ENCODE results near the gene COL15A1. TPM values are rescaled to one million over a fixed set of nuclear protein-coding genes. Genes with fewer than 3 reads are reported as not detected.
"Not testable (repeated sequence)": the region's sequence is repeated elsewhere in the genome, so short reads cannot be mapped to it uniquely, and the experiment has no call there.

COL15A1 gene
- total and polyA plus RNA-seq, 2 donors (not counting 1 experiment from before 2014, with no cell fraction given) = not detected

DNA sequence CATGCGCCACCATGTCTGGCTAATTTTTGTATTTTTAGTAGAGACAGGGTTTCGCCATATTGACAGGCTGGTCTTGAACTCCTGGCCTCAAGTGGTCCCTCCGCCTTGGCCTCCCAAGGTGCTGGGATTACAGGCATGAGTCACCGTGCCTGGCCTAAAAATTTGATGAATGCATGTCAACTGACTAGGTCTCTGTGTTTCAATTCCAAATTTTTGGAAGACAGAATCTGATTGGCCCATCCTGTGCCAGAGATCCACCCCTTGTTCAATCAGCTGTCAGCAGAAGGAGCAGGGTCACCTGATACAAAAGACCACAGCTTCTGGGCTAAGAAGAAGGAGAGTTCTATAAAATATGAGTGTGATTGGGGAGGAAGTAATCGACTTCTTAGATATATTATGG lies 43.5 kb upstream of the COL15A1 start:
- no peak overlapping the region for H3K27ac ChIP-seq (ENCODE audit: low read length in 2 of 2)
- H3K27me3 ChIP-seq (replicated peaks in 1 of 4; ENCODE audit: control extremely low read depth in 1 of 4, control insufficient read depth in 3 of 4, insufficient read depth in 4 of 4, low read length in 3 of 4) = peaks cover 0 to 4% (median under 1%) of the 10 kb centered on the region in 4 experiments
- TF ChIP-seq EZH2 (IDR thresholded peaks at IDR 0.05; ENCODE audit: borderline replicate concordance, insufficient read depth, low read depth, low read length, poor library complexity, severe bottlenecking) = no peak
- TF ChIP-seq, protein P1, sequence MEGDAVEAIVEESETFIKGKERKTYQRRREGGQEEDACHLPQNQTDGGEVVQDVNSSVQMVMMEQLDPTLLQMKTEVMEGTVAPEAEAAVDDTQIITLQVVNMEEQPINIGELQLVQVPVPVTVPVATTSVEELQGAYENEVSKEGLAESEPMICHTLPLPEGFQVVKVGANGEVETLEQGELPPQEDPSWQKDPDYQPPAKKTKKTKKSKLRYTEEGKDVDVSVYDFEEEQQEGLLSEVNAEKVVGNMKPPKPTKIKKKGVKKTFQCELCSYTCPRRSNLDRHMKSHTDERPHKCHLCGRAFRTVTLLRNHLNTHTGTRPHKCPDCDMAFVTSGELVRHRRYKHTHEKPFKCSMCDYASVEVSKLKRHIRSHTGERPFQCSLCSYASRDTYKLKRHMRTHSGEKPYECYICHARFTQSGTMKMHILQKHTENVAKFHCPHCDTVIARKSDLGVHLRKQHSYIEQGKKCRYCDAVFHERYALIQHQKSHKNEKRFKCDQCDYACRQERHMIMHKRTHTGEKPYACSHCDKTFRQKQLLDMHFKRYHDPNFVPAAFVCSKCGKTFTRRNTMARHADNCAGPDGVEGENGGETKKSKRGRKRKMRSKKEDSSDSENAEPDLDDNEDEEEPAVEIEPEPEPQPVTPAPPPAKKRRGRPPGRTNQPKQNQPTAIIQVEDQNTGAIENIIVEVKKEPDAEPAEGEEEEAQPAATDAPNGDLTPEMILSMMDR (IDR thresholded peaks at IDR 0.05) = no peak
- no peaks in the 10 kb centered on the region for H3K4me1 Mint-ChIP-seq
- H3K4me1 ChIP-seq (ENCODE audit: control insufficient read depth in 2 of 2, insufficient read depth in 2 of 2, low read length in 2 of 2) = no peaks in the 10 kb centered on the region
- no peak overlapping the region for H3K4me3 Mint-ChIP-seq
- POLR2A ChIA-PET = no interaction called here
- no peak overlapping the region for H3K27ac Mint-ChIP-seq
- peaks cover 0 to 1% (median 0%) of the 10 kb centered on the region in 3 donors for H3K9me3 ChIP-seq (ENCODE audit: control extremely low read depth in 1 of 3, control insufficient read depth in 2 of 3, insufficient read depth in 1 of 3, low read length in 2 of 3)
- CTCF ChIA-PET = no interaction called here
- H3K79me2 ChIP-seq (ENCODE audit: control insufficient read depth, insufficient read depth, low read length) = no peaks in the 10 kb centered on the region
- H3K27me3 Mint-ChIP-seq = peaks cover 35% of the 10 kb centered on the region
- H3K9ac ChIP-seq (ENCODE audit: low read length) = no peak overlapping the region
- ATAC-seq (ENCODE audit: low read depth) (no peak), DNase-seq (no peak)
- H3K4me2 ChIP-seq (replicated peaks; ENCODE audit: low read depth, low read length, poor library complexity, severe bottlenecking) = no peak overlapping the region
- no peaks in the 10 kb centered on the region for H4K20me1 ChIP-seq (ENCODE audit: control insufficient read depth, insufficient read depth, low read length, poor library complexity, severe bottlenecking)
- H3K36me3 ChIP-seq (replicated peaks in 1 of 2; ENCODE audit: control extremely low read depth in 1 of 2, control insufficient read depth in 1 of 2, extremely low read depth in 1 of 2, insufficient read depth in 2 of 2, low read length in 1 of 2) = no peaks in the 10 kb centered on the region
- WGBS (ENCODE audit: insufficient coverage) = 97% methylated on average over 4 of the region's 5 CpGs
- peaks cover 8% of the 10 kb centered on the region for H3K9me3 Mint-ChIP-seq (ENCODE audit: insufficient read depth)
- intact Hi-C loops (cut with micrococcal nuclease) = no loop called here
- no peak overlapping the region for H3K4me3 ChIP-seq (ENCODE audit: control extremely low read depth in 1 of 5, extremely low read depth in 1 of 5, insufficient read depth in 1 of 5, low read depth in 2 of 5, low read length in 4 of 5)
- H2AFZ ChIP-seq (ENCODE audit: insufficient read depth, low read depth, low read length, poor library complexity, severe bottlenecking) = no peak overlapping the region

DNA sequence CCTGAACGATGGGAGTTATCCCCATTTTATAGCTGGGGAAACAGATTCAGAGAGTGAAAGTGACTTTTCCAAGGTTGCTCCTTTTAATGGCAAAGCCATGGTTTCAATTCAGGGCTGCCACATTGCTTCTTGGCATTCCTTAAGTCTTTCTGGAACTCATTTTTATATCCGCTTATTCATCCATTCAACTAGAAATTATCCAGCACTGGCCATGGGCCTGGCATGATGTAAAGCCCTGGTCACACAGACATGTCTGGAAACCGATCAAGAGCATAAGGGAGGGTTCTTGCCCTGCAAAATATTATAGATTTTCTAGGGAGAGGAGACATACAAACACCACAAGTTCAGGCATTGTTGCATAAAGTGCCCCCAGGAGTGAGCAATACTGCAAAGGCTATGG lies 43.0 kb upstream of the COL15A1 start:
- Histone ChIP-seq H3K36me3 (replicated peaks in 1 of 2; ENCODE audit: control extremely low read depth in 1 of 2, control insufficient read depth in 1 of 2, extremely low read depth in 1 of 2, insufficient read depth in 2 of 2, low read length in 1 of 2) (no peaks in the 10 kb centered on the region), H3K27me3 (replicated peaks in 1 of 4; ENCODE audit: control extremely low read depth in 1 of 4, control insufficient read depth in 3 of 4, insufficient read depth in 4 of 4, low read length in 3 of 4) (peaks cover 0 to 4% (median 1%) of the 10 kb centered on the region in 4 experiments), H3K4me2 (replicated peaks; ENCODE audit: low read depth, low read length, poor library complexity, severe bottlenecking) (no peak overlapping the region), H3K9me3 (ENCODE audit: control extremely low read depth in 1 of 3, control insufficient read depth in 2 of 3, insufficient read depth in 1 of 3, low read length in 2 of 3) (peaks cover 0 to 1% (median 0%) of the 10 kb centered on the region in 3 donors), H3K4me3 (ENCODE audit: control extremely low read depth in 1 of 5, extremely low read depth in 1 of 5, insufficient read depth in 1 of 5, low read depth in 2 of 5, low read length in 4 of 5) (no peak overlapping the region), H3K9ac (ENCODE audit: low read length) (no peak overlapping the region), H3K79me2 (ENCODE audit: control insufficient read depth, insufficient read depth, low read length) (no peaks in the 10 kb centered on the region), H2AFZ (ENCODE audit: insufficient read depth, low read depth, low read length, poor library complexity, severe bottlenecking) (no peak overlapping the region), H3K4me1 (ENCODE audit: control insufficient read depth in 2 of 2, insufficient read depth in 2 of 2, low read length in 2 of 2) (no peaks in the 10 kb centered on the region), H4K20me1 (ENCODE audit: control insufficient read depth, insufficient read depth, low read length, poor library complexity, severe bottlenecking) (no peaks in the 10 kb centered on the region), H3K27ac (ENCODE audit: low read length in 2 of 2) (no peak overlapping the region)
- no peak for TF ChIP-seq EZH2 (IDR thresholded peaks at IDR 0.05; ENCODE audit: borderline replicate concordance, insufficient read depth, low read depth, low read length, poor library complexity, severe bottlenecking)
- TF ChIP-seq, protein P1 (IDR thresholded peaks at IDR 0.05) = no peak
- Mint-ChIP-seq H3K4me3 (no peak overlapping the region), H3K27ac (no peak overlapping the region), H3K27me3 (peaks cover 31% of the 10 kb centered on the region), H3K9me3 (ENCODE audit: insufficient read depth) (peaks cover 8% of the 10 kb centered on the region), H3K4me1 (no peaks in the 10 kb centered on the region)
- DNase-seq (no peak), ATAC-seq (ENCODE audit: low read depth) (no peak)
- CTCF ChIA-PET = no interaction called here
- 100% methylated on average over 1 of the region's 3 CpGs for WGBS (ENCODE audit: insufficient coverage)
- POLR2A ChIA-PET = no interaction called here
- intact Hi-C loops (cut with micrococcal nuclease) = no loop called here

DNA sequence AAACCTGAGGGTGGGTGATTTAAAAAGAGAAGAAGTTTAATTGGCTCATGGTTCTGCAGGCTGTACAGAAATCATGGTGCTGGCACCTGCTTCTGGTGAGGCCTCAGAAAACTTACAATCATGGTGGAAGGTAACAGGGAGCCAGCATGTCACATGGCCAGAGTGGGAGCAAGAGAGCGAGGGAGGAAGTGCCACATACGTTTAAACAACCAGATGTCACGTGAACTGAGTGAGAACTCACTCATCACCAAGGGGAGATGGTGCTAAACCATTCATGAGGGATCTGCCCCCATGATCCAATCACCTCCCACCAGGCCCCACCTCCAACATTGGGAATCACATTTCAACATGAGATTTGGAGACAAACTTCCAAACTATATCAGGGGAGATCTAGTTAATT lies 41.9 kb upstream of the COL15A1 start:
- H3K27me3 ChIP-seq (replicated peaks in 1 of 4; ENCODE audit: control extremely low read depth in 1 of 4, control insufficient read depth in 3 of 4, insufficient read depth in 4 of 4, low read length in 3 of 4); CTCF ChIA-PET; H3K9me3 Mint-ChIP-seq (ENCODE audit: insufficient read depth); ATAC-seq (ENCODE audit: low read depth); DNase-seq; H3K4me1 Mint-ChIP-seq; H3K9ac ChIP-seq (ENCODE audit: low read length); H3K79me2 ChIP-seq (ENCODE audit: control insufficient read depth, insufficient read depth, low read length); H3K36me3 ChIP-seq (replicated peaks in 1 of 2; ENCODE audit: control extremely low read depth in 1 of 2, control insufficient read depth in 1 of 2, extremely low read depth in 1 of 2, insufficient read depth in 2 of 2, low read length in 1 of 2); H3K4me3 ChIP-seq (ENCODE audit: control extremely low read depth in 1 of 5, extremely low read depth in 1 of 5, insufficient read depth in 1 of 5, low read depth in 2 of 5, low read length in 4 of 5); H3K9me3 ChIP-seq (ENCODE audit: control extremely low read depth in 1 of 3, control insufficient read depth in 2 of 3, insufficient read depth in 1 of 3, low read length in 2 of 3); intact Hi-C loops (cut with micrococcal nuclease); H3K27ac Mint-ChIP-seq; POLR2A ChIA-PET; H2AFZ ChIP-seq (ENCODE audit: insufficient read depth, low read depth, low read length, poor library complexity, severe bottlenecking); H4K20me1 ChIP-seq (ENCODE audit: control insufficient read depth, insufficient read depth, low read length, poor library complexity, severe bottlenecking); H3K4me3 Mint-ChIP-seq; H3K4me2 ChIP-seq (replicated peaks; ENCODE audit: low read depth, low read length, poor library complexity, severe bottlenecking); H3K27ac ChIP-seq (ENCODE audit: low read length in 2 of 2); H3K4me1 ChIP-seq (ENCODE audit: control insufficient read depth in 2 of 2, insufficient read depth in 2 of 2, low read length in 2 of 2): not testable (repeated sequence)
- peaks cover 28% of the 10 kb centered on the region for H3K27me3 Mint-ChIP-seq
- WGBS (ENCODE audit: insufficient coverage) = 40% methylated on average over 2 of the region's 3 CpGs
